HepG2 (cell line): ENCODE data around the gene CAPS. TPM values are rescaled to one million over a fixed set of nuclear protein-coding genes. Genes with fewer than 3 reads are reported as not detected.

Source experiments
- CCAR2 ChIP-seq: fragments of 200-400 bp; formaldehyde crosslinking; optimal IDR thresholded peaks from 2 replicates; pipeline ENCODE3; 2018; ENCODE audit warnings: low read depth, mild to moderate bottlenecking, low read length, moderate library complexity
- ELF3 ChIP-seq: IDR thresholded peaks from 2 replicates; pipeline ENCODE4 v1.6.1; 2016; ENCODE audit warnings: missing genetic modification reagents, missing compliant biosample characterization
- GRHL1 ChIP-seq: sonication (generic); formaldehyde crosslinking; conservative IDR thresholded peaks from 2 replicates; pipeline ENCODE4 v1.8.0; 2022; ENCODE audit warnings: missing genetic modification reagents
- HMGXB4 ChIP-seq, 2 experiments: sonication (generic) in 1 of 2; formaldehyde crosslinking in 1 of 2; IDR thresholded peaks; 2 replicates each; pipeline versions ENCODE4 v1.4.0 to v1.6.1; 2018 to 2020; ENCODE audit warnings: missing genetic modification reagents in 2 of 2, borderline replicate concordance in 1 of 2, low read depth in 1 of 2, mild to moderate bottlenecking in 1 of 2, missing biosample characterization in 1 of 2
- HOXA3 ChIP-seq: sonication (generic); formaldehyde crosslinking; IDR thresholded peaks from 2 replicates; pipeline ENCODE4 v1.5.0; 2020; ENCODE audit warnings: missing genetic modification reagents
- KLF9 ChIP-seq: IDR thresholded peaks from 2 replicates; pipeline ENCODE4 v1.6.1; 2016; ENCODE audit warnings: low read depth
- NFKB2 ChIP-seq: sonication (generic); formaldehyde crosslinking; IDR thresholded peaks from 2 replicates; pipeline ENCODE4 v1.4.0; 2020; ENCODE audit warnings: missing genetic modification reagents, borderline replicate concordance
- POLR2AphosphoS5 ChIP-seq: IDR thresholded peaks from 2 replicates; pipeline ENCODE4 v1.6.1; 2012; ENCODE audit warnings: low read depth, low read length
- SMAD1 ChIP-seq: sonication (generic); formaldehyde crosslinking; IDR thresholded peaks from 2 replicates; pipeline ENCODE4 v1.4.0; 2020; ENCODE audit warnings: missing genetic modification reagents, low read depth, mild to moderate bottlenecking, borderline replicate concordance
- ZBTB38 ChIP-seq: sonication (generic); formaldehyde crosslinking; IDR thresholded peaks from 2 replicates; pipeline ENCODE4 v1.5.1; 2020; ENCODE audit warnings: mild to moderate bottlenecking, missing genetic modification reagents
- ZHX1 ChIP-seq: sonication (generic); formaldehyde crosslinking; IDR thresholded peaks from 2 replicates; pipeline ENCODE4 v1.8.1; 2022; ENCODE audit warnings: low read depth, mild to moderate bottlenecking, missing genetic modification reagents
- ZNF335 ChIP-seq: sonication (generic); formaldehyde crosslinking; IDR thresholded peaks from 2 replicates; pipeline ENCODE4 v1.4.0; 2020; ENCODE audit warnings: missing genetic modification reagents
- ZNF446 ChIP-seq: sonication (generic); formaldehyde crosslinking; IDR thresholded peaks from 2 replicates; pipeline ENCODE4 v1.5.0; 2020; ENCODE audit warnings: mild to moderate bottlenecking, missing genetic modification reagents
- ZNF567 ChIP-seq: sonication (generic); formaldehyde crosslinking; IDR thresholded peaks from 2 replicates; pipeline ENCODE4 v1.8.1; 2023; ENCODE audit warnings: mild to moderate bottlenecking, missing genetic modification reagents, borderline replicate concordance
- ZNF615 ChIP-seq: sonication (generic); formaldehyde crosslinking; IDR thresholded peaks from 2 replicates; pipeline ENCODE4 v1.5.0; 2020; ENCODE audit warnings: mild to moderate bottlenecking, missing genetic modification reagents, borderline replicate concordance
- ZNF761 ChIP-seq: sonication (generic); formaldehyde crosslinking; conservative IDR thresholded peaks from 2 replicates; pipeline ENCODE4 v1.4.0; 2020; ENCODE audit warnings: mild to moderate bottlenecking, missing genetic modification reagents
- polyA plus RNA-seq, 8 experiments: library from polyadenylated mRNA; depleted of rRNA in 3 of 8; stranded (reverse) in 7 of 8; unstranded in 1 of 8; fragments of >200 nt; fragmentation: Illumina TruSeq in 4 of 8; extraction: Trizol in 4 of 8; gene quantifications; 2 replicates each; pipeline versions ENCODE4 v1.2.1 to v1.2.3, GENCODE V29; 2011 to 2016; ENCODE audit warnings: low read depth in 4 of 8, missing spikeins in 1 of 8, mixed read lengths in 1 of 8; ENCODE audit not compliant: insufficient read depth in 1 of 8
- total RNA-seq, 5 experiments: library from RNA; depleted of rRNA; stranded (reverse); fragments of >200 nt; fragmentation: Illumina TruSeq; extraction: Trizol; gene quantifications; 2 replicates each; pipeline ENCODE4 v1.2.3, GENCODE V29; 2016; ENCODE audit warnings: low read depth in 1 of 5
- TF ChIP-seq, protein P1 (sequence below): sonication (generic); formaldehyde crosslinking; IDR thresholded peaks from 2 replicates; pipeline ENCODE4 v1.9.0; 2021; ENCODE audit warnings: missing genetic modification reagents, borderline replicate concordance
- TF ChIP-seq, protein P2 (sequence below): IDR thresholded peaks from 2 replicates; pipeline ENCODE4 v1.6.1; 2018; ENCODE audit warnings: missing genetic modification reagents
- TF ChIP-seq, protein P3 (sequence below): IDR thresholded peaks from 2 replicates; pipeline ENCODE4 v1.6.1; 2016; ENCODE audit warnings: low read depth, borderline replicate concordance

CAPS gene
- total and polyA plus RNA-seq, 2 of the 13 experiments (the other 11 are each of a cell fraction or from before 2014, with no cell fraction given): 3.1 TPM

- TF ChIP-seq ZNF335 (CRISPR knock-in tag) (no peak), ZNF615 (CRISPR knock-in tag) (no peak), POLR2AphosphoS5 (0 out of 2 replicates have a peak, but pooled peaks have one; percentile 22), CCAR2 (no peak), NFKB2 (CRISPR knock-in tag) (no peak; the same call in 1 of the 2 replicates), ZHX1 (CRISPR knock-in tag) (no peak), ZNF567 (CRISPR knock-in tag) (no peak), ZBTB38 (peak; percentile 84; the same call in 1 of the 2 replicates), HOXA3 (CRISPR knock-in tag) (peak; percentile 55), SMAD1 (CRISPR knock-in tag) (0 out of 2 replicates have a peak, but pooled peaks have one; percentile 48), ELF3 (CRISPR knock-in tag) (peak; percentile 8; the same call in 1 of the 2 replicates), GRHL1 (CRISPR knock-in tag) (no peak), ZNF446 (CRISPR knock-in tag) (no peak), ZNF761 (CRISPR knock-in tag) (0 out of 2 replicates have a peak, but pooled peaks have one; percentile 35), KLF9 (CRISPR knock-in tag) (peak; percentile 71; the same call in 1 of the 2 replicates), HMGXB4 (CRISPR knock-in tag; IDR thresholded peaks at IDR 0.05; ENCODE audit: borderline replicate concordance in 1 of 2, low read depth in 1 of 2) (peak in 1 of 2 experiments; percentile 47; a peak in 1 of 4 replicates)
- TF ChIP-seq, protein P1, sequence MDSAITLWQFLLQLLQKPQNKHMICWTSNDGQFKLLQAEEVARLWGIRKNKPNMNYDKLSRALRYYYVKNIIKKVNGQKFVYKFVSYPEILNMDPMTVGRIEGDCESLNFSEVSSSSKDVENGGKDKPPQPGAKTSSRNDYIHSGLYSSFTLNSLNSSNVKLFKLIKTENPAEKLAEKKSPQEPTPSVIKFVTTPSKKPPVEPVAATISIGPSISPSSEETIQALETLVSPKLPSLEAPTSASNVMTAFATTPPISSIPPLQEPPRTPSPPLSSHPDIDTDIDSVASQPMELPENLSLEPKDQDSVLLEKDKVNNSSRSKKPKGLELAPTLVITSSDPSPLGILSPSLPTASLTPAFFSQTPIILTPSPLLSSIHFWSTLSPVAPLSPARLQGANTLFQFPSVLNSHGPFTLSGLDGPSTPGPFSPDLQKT (CRISPR knock-in tag): no peak
- TF ChIP-seq, protein P2, sequence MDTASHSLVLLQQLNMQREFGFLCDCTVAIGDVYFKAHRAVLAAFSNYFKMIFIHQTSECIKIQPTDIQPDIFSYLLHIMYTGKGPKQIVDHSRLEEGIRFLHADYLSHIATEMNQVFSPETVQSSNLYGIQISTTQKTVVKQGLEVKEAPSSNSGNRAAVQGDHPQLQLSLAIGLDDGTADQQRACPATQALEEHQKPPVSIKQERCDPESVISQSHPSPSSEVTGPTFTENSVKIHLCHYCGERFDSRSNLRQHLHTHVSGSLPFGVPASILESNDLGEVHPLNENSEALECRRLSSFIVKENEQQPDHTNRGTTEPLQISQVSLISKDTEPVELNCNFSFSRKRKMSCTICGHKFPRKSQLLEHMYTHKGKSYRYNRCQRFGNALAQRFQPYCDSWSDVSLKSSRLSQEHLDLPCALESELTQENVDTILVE: no peak
- TF ChIP-seq, protein P3, sequence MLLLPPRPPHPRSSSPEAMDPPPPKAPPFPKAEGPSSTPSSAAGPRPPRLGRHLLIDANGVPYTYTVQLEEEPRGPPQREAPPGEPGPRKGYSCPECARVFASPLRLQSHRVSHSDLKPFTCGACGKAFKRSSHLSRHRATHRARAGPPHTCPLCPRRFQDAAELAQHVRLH (CRISPR knock-in tag): no peak
Measured at GRCh38 chr19:5904352-5905113, 9.5 kb upstream of the CAPS start, which contains the start of gene VMAC (continued).
